Psoas muscle (tissue), 8 donors: ENCODE data around the gene HLCS. TPM values are rescaled to one million over a fixed set of nuclear protein-coding genes. Genes with fewer than 3 reads are reported as not detected.
A peak's percentile ranks its signal among the peaks of the same experiment; 100 is the strongest.

Source experiments
- ATAC-seq, 4 donors: fragments of 200-7000 bp; cut with Tn5 transposase; one replicate each; pipeline ENCODE4 v1.9.1; 2020; ENCODE audit warnings: moderate library complexity in 3 of 4, mild to moderate bottlenecking in 2 of 4
- DNase-seq, 2 donors: peaks; one replicate each; pipeline ENCODE4 v3.0.0-alpha.2; 2020
- H3K27ac ChIP-seq: fragments of 200-600 bp; one replicate; pipeline ENCODE4 v1.8.0; 2022
- H3K27me3 ChIP-seq, 3 donors: fragments of 200-600 bp in 1 of 3; one replicate each; pipeline versions ENCODE4 v1.6.1 to v1.8.0; 2013 to 2022; ENCODE audit warnings: low read length in 2 of 3, mild to moderate bottlenecking in 2 of 3, moderate library complexity in 1 of 3; ENCODE audit not compliant: insufficient read depth in 3 of 3
- H3K36me3 ChIP-seq, 2 donors: fragments of 200-600 bp in 1 of 2; one replicate each; pipeline versions ENCODE4 v1.6.1 to v1.8.0; 2013 to 2022; ENCODE audit warnings: low read depth in 1 of 2, mild to moderate bottlenecking in 1 of 2, moderate library complexity in 1 of 2; ENCODE audit not compliant: insufficient read depth in 1 of 2
- H3K4me1 ChIP-seq: fragments of 200-600 bp; one replicate; pipeline ENCODE4 v1.8.0; 2022
- H3K4me3 ChIP-seq: fragments of 200-600 bp; one replicate; pipeline ENCODE4 v1.8.0; 2022; ENCODE audit warnings: mild to moderate bottlenecking
- H3K9me3 ChIP-seq: fragments of 200-600 bp; one replicate; pipeline ENCODE4 v1.8.0; 2022
- WGBS, 3 donors: extraction: QIAGEN DNeasy Blood & Tissue Kit; methylation state at CpG; one replicate each; pipeline versions ENCODE4 v1.1.6 to v1.1.7; 2013; 5-methylcytosine and 5-hydroxymethylcytosine counted together
- intact Hi-C, 2 donors: fragments of 100-400 bp; cut with DNase I; formaldehyde crosslinking; loops; one replicate each; pipeline versions ENCODE4 v1.11.0 to v1.14.2; 2022
- polyA plus RNA-seq, 3 donors: library from polyadenylated mRNA; stranded (reverse); fragments of 200-250 nt; gene quantifications; one replicate each; pipeline ENCODE4 v1.2.3, GENCODE V29; 2013
- total RNA-seq, 4 donors: library from RNA; stranded (reverse); fragmentation: NEBNext Ultra II Directional in 2 of 4; extraction: Animal tissue kit (Norgen Biotek cat#: 25700) in 2 of 4; gene quantifications; one replicate each; pipeline versions ENCODE4 v1.2.1 to v1.2.4, GENCODE V29; 2021 to 2023
- TF ChIP-seq, protein P1 (sequence below): fragments of 200-600 bp; IDR thresholded peaks from one replicate; pipeline ENCODE4 v1.8.0; 2022; ENCODE audit warnings: antibody characterized with exemption
- donor health status: healthy with polysubstance abuse.
- donor health status: DM: no; HTN: no; CAD: no; lungs with moderate emphysema.
- donor health status: Bipolar disorder and iron deficiency.
- donor health status: healthy.
- donor health status: DM: yes; HTN: yes; CAD: no.
- donor health status: DM: no; HTN: no; CAD: no.
- donor health status: DM: no; HTN: no; CAD: no.
- donor health status: DM: yes; HTN: yes; CAD: no.

HLCS gene
- total and polyA plus RNA-seq, 7 donors, result 3.6 to 13.5 (median 8.1) TPM

DNA sequence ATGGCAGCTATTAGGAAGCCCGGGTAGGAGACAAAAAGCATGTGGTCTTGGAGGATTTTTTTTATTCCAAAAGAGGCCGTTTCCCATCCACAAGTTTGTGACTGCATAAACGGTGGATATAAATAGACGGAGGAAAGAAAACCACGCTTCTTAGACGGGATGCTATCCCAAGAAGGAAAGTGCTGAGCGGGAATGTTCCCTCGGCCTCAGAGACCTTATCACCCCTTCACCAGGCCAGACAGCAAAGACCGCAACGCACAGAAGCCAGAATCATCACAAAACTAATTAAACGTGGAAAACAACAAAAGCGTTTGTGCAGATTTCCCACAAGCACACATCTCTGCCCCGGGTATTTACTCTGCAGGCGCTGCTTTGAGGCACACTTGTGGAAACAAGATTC is 43.2 kb downstream of the HLCS start:
- no peaks in the 10 kb centered on the region for H3K9me3 ChIP-seq
- ATAC-seq, result no peak
- no peaks in the 10 kb centered on the region for H3K27me3 ChIP-seq
- peaks cover 9% of the 10 kb centered on the region for H3K4me1 ChIP-seq
- no peak for DNase-seq
- no peak overlapping the region for H3K27ac ChIP-seq
- WGBS, 3 donors, result 69 to 74% (median 70%) methylated on average over 14 of the region's 14 CpGs
- H3K36me3 ChIP-seq, result no peaks in the 10 kb centered on the region
- H3K4me3 ChIP-seq, result no peak overlapping the region
- intact Hi-C loops, result loop anchor here in 1 of 2 donors (10.0 kb wide), 1 partner anchor 498 kb away; no protein-coding TSS in a partner anchor
- TF ChIP-seq, protein P1, sequence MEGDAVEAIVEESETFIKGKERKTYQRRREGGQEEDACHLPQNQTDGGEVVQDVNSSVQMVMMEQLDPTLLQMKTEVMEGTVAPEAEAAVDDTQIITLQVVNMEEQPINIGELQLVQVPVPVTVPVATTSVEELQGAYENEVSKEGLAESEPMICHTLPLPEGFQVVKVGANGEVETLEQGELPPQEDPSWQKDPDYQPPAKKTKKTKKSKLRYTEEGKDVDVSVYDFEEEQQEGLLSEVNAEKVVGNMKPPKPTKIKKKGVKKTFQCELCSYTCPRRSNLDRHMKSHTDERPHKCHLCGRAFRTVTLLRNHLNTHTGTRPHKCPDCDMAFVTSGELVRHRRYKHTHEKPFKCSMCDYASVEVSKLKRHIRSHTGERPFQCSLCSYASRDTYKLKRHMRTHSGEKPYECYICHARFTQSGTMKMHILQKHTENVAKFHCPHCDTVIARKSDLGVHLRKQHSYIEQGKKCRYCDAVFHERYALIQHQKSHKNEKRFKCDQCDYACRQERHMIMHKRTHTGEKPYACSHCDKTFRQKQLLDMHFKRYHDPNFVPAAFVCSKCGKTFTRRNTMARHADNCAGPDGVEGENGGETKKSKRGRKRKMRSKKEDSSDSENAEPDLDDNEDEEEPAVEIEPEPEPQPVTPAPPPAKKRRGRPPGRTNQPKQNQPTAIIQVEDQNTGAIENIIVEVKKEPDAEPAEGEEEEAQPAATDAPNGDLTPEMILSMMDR, result no peak

DNA sequence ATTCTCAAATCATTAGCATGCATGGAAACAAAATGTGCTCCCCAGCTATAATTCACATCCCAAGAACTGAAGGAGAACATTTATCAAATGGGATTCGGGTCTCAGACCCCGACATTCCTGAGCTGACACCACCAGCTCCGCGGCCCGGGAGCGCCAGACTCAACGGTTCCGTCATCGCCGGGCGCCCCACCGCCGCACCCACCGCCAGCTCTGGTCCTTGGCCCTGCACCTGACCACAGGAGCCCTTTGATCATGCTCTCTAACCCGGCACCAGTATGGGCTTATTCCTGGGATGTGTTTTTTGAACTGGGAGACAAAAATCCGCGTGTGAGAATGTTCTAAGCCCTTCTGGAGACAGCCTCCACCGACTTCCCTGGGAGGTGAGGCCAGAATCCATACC is 43.6 kb downstream of the HLCS start:
- no peaks in the 10 kb centered on the region for H3K9me3 ChIP-seq
- no peak overlapping the region for H3K27ac ChIP-seq
- TF ChIP-seq, protein P1, result no peak
- H3K4me1 ChIP-seq, result peaks cover 14% of the 10 kb centered on the region
- intact Hi-C loops, result loop anchor here in 1 of 2 donors (10.0 kb wide), 1 partner anchor 498 kb away; no protein-coding TSS in a partner anchor
- WGBS, 3 donors, result 87 to 92% (median 88%) methylated on average over 18 of the region's 18 CpGs
- no peak for DNase-seq
- H3K27me3 ChIP-seq, result no peaks in the 10 kb centered on the region
- no peaks in the 10 kb centered on the region for H3K36me3 ChIP-seq
- H3K4me3 ChIP-seq, result no peak overlapping the region
- no peak for ATAC-seq

GRCh38 chr21:36918291-36918690 is 48.2 kb downstream of the HLCS start:
- no peaks in the 10 kb centered on the region for H3K9me3 ChIP-seq
- WGBS, 3 donors, result 36 to 61% (median 48%) methylated on average over 4 of the region's 4 CpGs
- no peaks in the 10 kb centered on the region for H3K27me3 ChIP-seq
- no peak for DNase-seq
- intact Hi-C loops, result no loop called here
- H3K4me3 ChIP-seq, result no peak overlapping the region
- TF ChIP-seq, protein P1, result no peak
- no peak overlapping the region for H3K27ac ChIP-seq
- ATAC-seq, result peak; percentile 69 to 90 (median 80)
- H3K36me3 ChIP-seq, result no peaks in the 10 kb centered on the region
- peaks cover 24% of the 10 kb centered on the region for H3K4me1 ChIP-seq

- Histone ChIP-seq H3K4me1 (peaks cover 24% of the 10 kb centered on the region), H3K36me3 (no peaks in the 10 kb centered on the region), H3K9me3 (no peaks in the 10 kb centered on the region), H3K27ac (no peak overlapping the region), H3K4me3 (no peak overlapping the region), H3K27me3 (no peaks in the 10 kb centered on the region)
- DNase-seq, result no peak
- intact Hi-C loops, result no loop called here
- 44 to 71% (median 51%) methylated on average over 8 of the region's 8 CpGs for WGBS, 3 donors
- TF ChIP-seq, protein P1, result peak; percentile 36
- ATAC-seq, result peak in 3 of 4 donors; percentile 35 to 63 (median 51)
Measured at GRCh38 chr21:36917471-36918158, 48.9 kb downstream of the HLCS start.
